WTC11 (cell line): ENCODE measurements around the gene PSMA3. TPM values are rescaled to one million over a fixed set of nuclear protein-coding genes. Genes with fewer than 3 reads are reported as not detected.
A peak's percentile ranks its signal among the peaks of the same experiment; 100 is the strongest.

Source experiments
- ATAC-seq: fragments of 200-7000 bp; cut with Tn5 transposase; 2 replicates; pipeline ENCODE4 v1.10.0; 2021; ENCODE audit warnings: mild to moderate bottlenecking, moderate library complexity
- CTCF ChIA-PET: fragments of 300-600 bp; sonication (Branson Sonifier 250); formaldehyde crosslinking; loops from one replicate; lab custom pipeline; 2021; ENCODE audit warnings: antibody characterized with exemption; lab: Charles Lee
- POLR2A ChIA-PET: fragments of 350-600 bp; sonication (Branson Sonifier 250); formaldehyde crosslinking; loops from one replicate; lab custom pipeline; 2021; ENCODE audit warnings: antibody characterized with exemption; lab: Charles Lee
- DNase-seq: peaks from one replicate; pipeline ENCODE4 v3.0.0; 2021; ENCODE audit warnings: low spot score
- H3K27ac Mint-ChIP-seq: 2 replicates; pipeline ENCODE4 v1.8.0; 2021; ENCODE audit warnings: mixed read lengths
- H3K27me3 Mint-ChIP-seq: 2 replicates; pipeline ENCODE4 v1.8.0; 2021; ENCODE audit warnings: low read depth, mild to moderate bottlenecking, moderate library complexity, mixed read lengths
- H3K36me3 Mint-ChIP-seq: 2 replicates; pipeline ENCODE4 v1.8.0; 2021; ENCODE audit warnings: mixed read lengths
- H3K4me1 Mint-ChIP-seq: 2 replicates; pipeline ENCODE4 v1.8.0; 2022; ENCODE audit warnings: mixed read lengths
- H3K4me3 Mint-ChIP-seq: 2 replicates; pipeline ENCODE4 v1.8.0; 2021; ENCODE audit warnings: mild to moderate bottlenecking, moderate library complexity, mixed read lengths
- H3K9me3 Mint-ChIP-seq: 2 replicates; pipeline ENCODE4 v1.8.0; 2021; ENCODE audit warnings: mixed read lengths
- CREM ChIP-seq: sonication (generic); formaldehyde crosslinking; IDR thresholded peaks from 2 replicates; pipeline ENCODE4 v1.8.1; 2022; ENCODE audit warnings: mild to moderate bottlenecking, missing genetic modification reagents, moderate library complexity
- FOXK1 ChIP-seq: sonication (generic); formaldehyde crosslinking; IDR thresholded peaks from 2 replicates; pipeline ENCODE4 v1.8.0; 2022; ENCODE audit warnings: mild to moderate bottlenecking, moderate library complexity, missing genetic modification reagents
- FOXP1 ChIP-seq: sonication (generic); formaldehyde crosslinking; IDR thresholded peaks from 2 replicates; pipeline ENCODE4 v1.8.0; 2022; ENCODE audit warnings: missing genetic modification reagents, mild to moderate bottlenecking, moderate library complexity, borderline replicate concordance
- GTF2I ChIP-seq: fragments of 250-450 bp; sonication (Bioruptor Pico); conservative IDR thresholded peaks from 2 replicates; pipeline ENCODE4 v1.4.0; 2021; ENCODE audit warnings: mild to moderate bottlenecking
- JUN ChIP-seq: sonication (generic); formaldehyde crosslinking; IDR thresholded peaks from 2 replicates; pipeline ENCODE4 v1.8.0; 2023; ENCODE audit warnings: mild to moderate bottlenecking, missing genetic modification reagents
- KAT7 ChIP-seq: sonication (generic); formaldehyde crosslinking; IDR thresholded peaks from 2 replicates; pipeline ENCODE4 v1.8.1; 2023; ENCODE audit warnings: missing genetic modification reagents, mild to moderate bottlenecking, borderline replicate concordance
- TEAD1 ChIP-seq: sonication (generic); formaldehyde crosslinking; IDR thresholded peaks from 2 replicates; pipeline ENCODE4 v1.8.0; 2022; ENCODE audit warnings: mild to moderate bottlenecking, missing genetic modification reagents
- TEAD4 ChIP-seq: sonication (generic); formaldehyde crosslinking; IDR thresholded peaks from 2 replicates; pipeline ENCODE4 v1.8.0; 2022; ENCODE audit warnings: mild to moderate bottlenecking, missing genetic modification reagents
- total RNA-seq: library from RNA; stranded (reverse); gene quantifications from 3 replicates; pipeline ENCODE4 v1.2.3, GENCODE V29; 2021
- TF ChIP-seq, protein P1 (sequence below): sonication (generic); formaldehyde crosslinking; IDR thresholded peaks from 2 replicates; pipeline ENCODE4 v1.8.0; 2023; ENCODE audit warnings: missing genetic modification reagents, mild to moderate bottlenecking, borderline replicate concordance
- TF ChIP-seq, protein P2 (sequence below): sonication (generic); formaldehyde crosslinking; IDR thresholded peaks from 2 replicates; pipeline ENCODE4 v1.8.1; 2023; ENCODE audit warnings: mild to moderate bottlenecking, moderate library complexity, missing genetic modification reagents

Gene PSMA3
- total RNA-seq, 1 experiment from 2014 or later = 286 TPM

DNA sequence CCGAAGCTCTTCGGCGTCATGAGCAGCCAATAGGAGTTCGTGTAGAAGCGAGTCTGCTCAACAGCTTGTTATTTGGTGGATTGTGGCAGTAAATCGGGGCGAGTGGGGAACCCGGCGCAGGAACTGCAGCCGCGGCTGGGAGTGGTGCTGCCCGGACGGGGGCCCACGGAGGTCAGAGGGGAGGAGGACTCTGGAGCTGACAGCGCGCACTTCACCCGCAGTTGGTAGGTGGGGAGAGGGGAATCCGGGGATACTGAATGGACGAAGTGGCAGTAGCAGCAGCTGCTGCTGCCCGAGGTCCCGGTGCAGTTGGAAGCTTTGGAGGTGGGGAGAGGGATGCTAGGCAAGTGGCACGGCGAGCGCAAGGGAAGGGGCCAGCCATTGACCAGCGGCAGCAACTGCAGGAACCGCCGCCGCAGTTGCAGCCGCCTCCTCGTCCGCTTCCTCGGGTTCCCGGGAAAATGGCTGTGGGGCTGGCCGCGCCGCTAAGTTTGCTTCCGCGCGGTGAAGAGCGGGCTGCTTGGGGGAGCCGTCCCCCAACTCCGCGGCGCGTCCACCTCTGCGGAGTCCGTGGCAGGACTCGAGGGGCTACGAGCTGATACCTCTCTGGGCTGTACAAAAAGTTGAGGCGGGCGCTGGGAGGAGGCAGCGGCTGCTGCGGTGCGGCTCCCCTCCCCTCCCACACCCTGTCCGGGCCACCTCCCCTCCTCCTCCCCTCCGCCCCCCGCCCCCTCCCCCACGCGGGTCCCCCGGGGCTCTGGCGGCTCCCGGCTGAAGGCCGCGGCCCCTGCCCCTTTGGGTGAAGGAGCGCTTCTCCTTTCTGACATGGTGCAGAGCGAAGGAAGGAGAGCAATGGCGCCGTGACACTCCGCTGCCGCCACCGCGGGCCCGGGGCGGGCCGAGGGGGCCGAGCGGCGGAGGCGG is 54.1 kb downstream of the PSMA3 start, which contains the start of gene ARID4A (continued):
- TF ChIP-seq, protein P1, sequence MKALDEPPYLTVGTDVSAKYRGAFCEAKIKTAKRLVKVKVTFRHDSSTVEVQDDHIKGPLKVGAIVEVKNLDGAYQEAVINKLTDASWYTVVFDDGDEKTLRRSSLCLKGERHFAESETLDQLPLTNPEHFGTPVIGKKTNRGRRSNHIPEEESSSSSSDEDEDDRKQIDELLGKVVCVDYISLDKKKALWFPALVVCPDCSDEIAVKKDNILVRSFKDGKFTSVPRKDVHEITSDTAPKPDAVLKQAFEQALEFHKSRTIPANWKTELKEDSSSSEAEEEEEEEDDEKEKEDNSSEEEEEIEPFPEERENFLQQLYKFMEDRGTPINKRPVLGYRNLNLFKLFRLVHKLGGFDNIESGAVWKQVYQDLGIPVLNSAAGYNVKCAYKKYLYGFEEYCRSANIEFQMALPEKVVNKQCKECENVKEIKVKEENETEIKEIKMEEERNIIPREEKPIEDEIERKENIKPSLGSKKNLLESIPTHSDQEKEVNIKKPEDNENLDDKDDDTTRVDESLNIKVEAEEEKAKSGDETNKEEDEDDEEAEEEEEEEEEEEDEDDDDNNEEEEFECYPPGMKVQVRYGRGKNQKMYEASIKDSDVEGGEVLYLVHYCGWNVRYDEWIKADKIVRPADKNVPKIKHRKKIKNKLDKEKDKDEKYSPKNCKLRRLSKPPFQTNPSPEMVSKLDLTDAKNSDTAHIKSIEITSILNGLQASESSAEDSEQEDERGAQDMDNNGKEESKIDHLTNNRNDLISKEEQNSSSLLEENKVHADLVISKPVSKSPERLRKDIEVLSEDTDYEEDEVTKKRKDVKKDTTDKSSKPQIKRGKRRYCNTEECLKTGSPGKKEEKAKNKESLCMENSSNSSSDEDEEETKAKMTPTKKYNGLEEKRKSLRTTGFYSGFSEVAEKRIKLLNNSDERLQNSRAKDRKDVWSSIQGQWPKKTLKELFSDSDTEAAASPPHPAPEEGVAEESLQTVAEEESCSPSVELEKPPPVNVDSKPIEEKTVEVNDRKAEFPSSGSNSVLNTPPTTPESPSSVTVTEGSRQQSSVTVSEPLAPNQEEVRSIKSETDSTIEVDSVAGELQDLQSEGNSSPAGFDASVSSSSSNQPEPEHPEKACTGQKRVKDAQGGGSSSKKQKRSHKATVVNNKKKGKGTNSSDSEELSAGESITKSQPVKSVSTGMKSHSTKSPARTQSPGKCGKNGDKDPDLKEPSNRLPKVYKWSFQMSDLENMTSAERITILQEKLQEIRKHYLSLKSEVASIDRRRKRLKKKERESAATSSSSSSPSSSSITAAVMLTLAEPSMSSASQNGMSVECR (CRISPR knock-in tag) = peak; percentile 34; the same call in 1 of the 2 replicates
- TF ChIP-seq TEAD1 (CRISPR knock-in tag) = 0 out of 2 replicates have a peak, but pooled peaks have one; percentile 23
- TF ChIP-seq JUN (CRISPR knock-in tag) = 0 out of 2 replicates have a peak, but pooled peaks have one; percentile 34
- 0 out of 2 replicates have a peak, but pooled peaks have one; percentile 41 for TF ChIP-seq FOXK1 (CRISPR knock-in tag)

DNA sequence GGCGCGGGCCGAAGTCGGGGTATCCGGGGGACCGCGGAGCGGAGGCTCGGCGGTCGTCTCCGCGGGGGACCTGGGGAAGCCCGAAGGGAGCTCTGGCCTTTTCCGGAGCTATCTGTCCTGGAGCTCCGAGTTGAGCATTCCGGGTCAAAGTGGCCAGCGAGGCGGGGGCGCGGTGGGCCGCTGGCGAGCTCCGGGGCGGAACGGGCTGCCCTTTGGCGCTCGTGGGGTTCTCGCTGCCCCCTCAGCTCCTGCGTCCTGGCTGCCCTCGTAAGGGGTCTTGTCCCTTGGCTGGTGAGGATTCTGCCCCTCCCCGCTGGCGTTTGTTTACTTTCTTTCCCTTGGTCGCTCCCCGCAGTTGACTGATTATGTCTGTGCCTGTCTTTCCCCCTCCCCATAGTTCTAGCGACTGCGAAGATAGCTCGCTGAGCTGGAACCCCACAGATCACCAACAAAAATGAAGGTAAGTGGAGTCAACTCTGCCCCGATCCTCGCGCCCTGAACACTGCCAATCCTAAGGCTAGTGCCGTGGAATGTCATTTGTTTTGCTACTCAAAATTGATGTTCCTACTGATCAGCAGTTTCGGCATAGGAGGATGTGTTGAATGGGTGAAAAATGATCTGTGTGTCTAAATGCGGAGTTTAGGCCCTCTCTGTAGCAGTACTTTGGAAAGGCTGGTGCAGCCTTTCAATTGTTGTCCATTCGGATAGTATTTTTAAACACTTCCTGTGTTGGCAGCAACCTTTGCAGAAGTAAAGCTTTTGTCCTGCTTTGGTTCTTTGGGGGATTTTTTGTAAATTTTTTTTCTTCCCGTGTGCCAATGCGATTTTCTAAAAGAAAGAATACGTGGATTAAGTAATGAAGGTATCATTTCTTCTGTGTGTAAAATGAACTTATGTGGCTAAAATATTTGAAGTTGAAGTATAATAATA is 55.0 kb downstream of the PSMA3 start:
- ATAC-seq (no peak), DNase-seq (peak; percentile 47)
- CTCF ChIA-PET = interaction anchor here (2.0 to 2.3 kb wide), 2 partner anchors 55 to 96 kb away, joined by 8 to 12 read pairs; partner anchors contain the start of genes PSMA3 and TOMM20L
- Mint-ChIP-seq H3K4me3 (peak overlapping the region; percentile 99), H3K9me3 (no peaks in the 10 kb centered on the region), H3K27ac (peak overlapping the region; percentile 94), H3K4me1 (peaks cover 11% of the 10 kb centered on the region), H3K36me3 (peaks cover 24% of the 10 kb centered on the region), H3K27me3 (no peaks in the 10 kb centered on the region)
- TF ChIP-seq, protein P1 (CRISPR knock-in tag) = 0 out of 2 replicates have a peak, but pooled peaks have one; percentile 15
- TF ChIP-seq KAT7 (CRISPR knock-in tag) = 0 out of 2 replicates have a peak, but pooled peaks have one; percentile 62
- TF ChIP-seq CREM (CRISPR knock-in tag) = no peak
- 0 out of 2 replicates have a peak, but pooled peaks have one; percentile 38 for TF ChIP-seq TEAD1 (CRISPR knock-in tag)
- POLR2A ChIA-PET = interaction anchor here (0.6 to 1.6 kb wide), 4 partner anchors 14 to 128 kb away, joined by 3 to 14 read pairs (median 4); partner anchors contain the start of genes KIAA0586, TIMM9 and TOMM20L

DNA sequence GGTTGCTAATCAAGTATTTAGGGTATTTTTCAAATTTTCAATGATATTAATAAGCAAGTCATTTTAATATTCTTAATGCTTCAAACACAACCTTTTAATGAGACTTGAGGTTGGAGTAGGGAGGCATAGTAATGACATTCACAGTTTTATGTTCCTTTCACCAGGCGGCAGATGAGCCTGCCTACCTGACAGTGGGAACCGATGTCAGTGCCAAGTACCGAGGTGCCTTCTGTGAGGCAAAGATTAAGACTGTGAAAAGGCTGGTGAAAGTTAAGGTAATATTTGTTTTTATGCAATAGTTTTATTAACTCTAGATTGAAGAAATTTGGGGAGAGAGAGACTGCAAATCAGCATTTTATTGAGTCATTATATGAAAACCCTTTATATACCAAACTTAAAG is 56.8 kb downstream of the PSMA3 start:
- CTCF ChIA-PET = no interaction called here

More for the DNA sequence above, 56.8 kb downstream of the PSMA3 start:
- POLR2A ChIA-PET = no interaction called here
- H3K27ac Mint-ChIP-seq = no peak overlapping the region
- H3K4me1 Mint-ChIP-seq = peaks cover 9% of the 10 kb centered on the region
- H3K4me3 Mint-ChIP-seq = no peak overlapping the region
- no peaks in the 10 kb centered on the region for H3K9me3 Mint-ChIP-seq
- TF ChIP-seq TEAD4 (CRISPR knock-in tag) (no peak), GTF2I (CRISPR knock-in tag) (no peak), FOXP1 (no peak)
- TF ChIP-seq, protein P2, sequence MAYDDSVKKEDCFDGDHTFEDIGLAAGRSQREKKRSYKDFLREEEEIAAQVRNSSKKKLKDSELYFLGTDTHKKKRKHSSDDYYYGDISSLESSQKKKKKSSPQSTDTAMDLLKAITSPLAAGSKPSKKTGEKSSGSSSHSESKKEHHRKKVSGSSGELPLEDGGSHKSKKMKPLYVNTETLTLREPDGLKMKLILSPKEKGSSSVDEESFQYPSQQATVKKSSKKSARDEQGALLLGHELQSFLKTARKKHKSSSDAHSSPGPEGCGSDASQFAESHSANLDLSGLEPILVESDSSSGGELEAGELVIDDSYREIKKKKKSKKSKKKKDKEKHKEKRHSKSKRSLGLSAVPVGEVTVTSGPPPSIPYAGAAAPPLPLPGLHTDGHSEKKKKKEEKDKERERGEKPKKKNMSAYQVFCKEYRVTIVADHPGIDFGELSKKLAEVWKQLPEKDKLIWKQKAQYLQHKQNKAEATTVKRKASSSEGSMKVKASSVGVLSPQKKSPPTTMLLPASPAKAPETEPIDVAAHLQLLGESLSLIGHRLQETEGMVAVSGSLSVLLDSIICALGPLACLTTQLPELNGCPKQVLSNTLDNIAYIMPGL (CRISPR knock-in tag) = no peak
- peaks cover 26% of the 10 kb centered on the region for H3K36me3 Mint-ChIP-seq
- ATAC-seq (no peak), DNase-seq (no peak)
- H3K27me3 Mint-ChIP-seq = no peaks in the 10 kb centered on the region
